GM18873 (cell line): ENCODE measurements around the gene MS4A18.

Experiments used
- ATAC-seq: cut with Tn5 transposase; IDR thresholded peaks from one replicate; pipeline ENCODE4 v1.9.1; 2021; ENCODE audit warnings: mild to moderate bottlenecking, moderate library complexity, moderate number of reproducible peaks; ENCODE audit not compliant: unreplicated experiment, low FRiP score

MS4A18 gene

DNA sequence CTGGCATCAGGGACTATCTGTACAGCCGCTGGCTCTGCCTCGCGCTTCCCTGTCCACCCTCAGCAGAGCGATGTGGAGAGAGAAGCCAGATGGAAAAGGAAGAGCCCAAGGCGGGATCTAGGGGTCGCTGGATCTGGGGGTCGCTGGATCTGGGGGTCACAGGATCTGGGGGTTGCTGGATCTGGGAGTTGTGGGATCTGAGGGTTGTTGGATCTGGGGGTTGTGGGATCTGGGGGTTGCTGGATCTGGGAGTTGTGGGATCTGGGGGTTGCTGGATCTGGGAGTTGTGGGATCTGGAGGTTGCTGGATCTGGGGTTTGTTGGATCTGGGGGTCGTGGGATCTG lies 58.6 kb downstream of the MS4A18 start:
- ATAC-seq: no peak

- ATAC-seq: no peak
Measured at GRCh38 chr11:60783911-60784310, 59.4 kb downstream of the MS4A18 start.

DNA sequence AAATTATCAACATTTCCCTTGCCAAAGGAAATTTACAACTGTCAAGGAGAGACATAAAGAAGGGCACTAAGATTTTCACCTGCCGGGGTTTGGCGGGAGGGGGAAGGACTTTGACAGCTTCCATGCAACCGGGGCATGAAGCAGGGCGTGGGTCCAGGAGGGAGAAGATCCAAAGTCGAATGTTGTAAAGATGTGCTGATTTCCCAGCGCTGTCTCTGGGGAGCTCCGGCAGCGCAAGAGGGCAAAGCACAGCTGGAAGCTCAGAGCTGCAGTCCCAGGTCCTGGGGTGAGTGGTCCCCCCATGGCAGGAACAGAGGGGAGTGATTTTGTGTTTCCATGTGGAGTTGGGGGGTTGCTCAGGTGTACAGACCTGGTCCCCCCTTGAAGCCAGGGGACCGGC lies 60.6 kb downstream of the MS4A18 start, which contains the start of gene MS4A10:
Gene MS4A10 (plus strand): TSS at position 198 of the 400 bp plus-strand sequence. CDS start 5,003 bp downstream, outside the sequence.
- ATAC-seq: no peak

- ATAC-seq: no peak
Measured at GRCh38 chr11:60785806-60786361, 61.4 kb downstream of the MS4A18 start.

GRCh38 chr11:60786811-60787567 lies 62.5 kb downstream of the MS4A18 start:
- ATAC-seq: no peak

- ATAC-seq: no peak
Measured at GRCh38 chr11:60788401-60789125, 64.0 kb downstream of the MS4A18 start.

GRCh38 chr11:60790726-60791125 lies 66.2 kb downstream of the MS4A18 start:
- ATAC-seq: no peak

- ATAC-seq: no peak
Measured at GRCh38 chr11:60791153-60791933, 66.8 kb downstream of the MS4A18 start.

GRCh38 chr11:60792521-60792920 lies 68.0 kb downstream of the MS4A18 start:
- ATAC-seq: no peak
